Activated T-cell treated with anti-CD3 and anti-CD28 coated beads, Interleukin-2, amount 50 U/mL, for 4 hours (primary cell): Measurements from ENCODE around the gene ST6GAL1. TPM values are rescaled to one million over a fixed set of nuclear protein-coding genes. Genes with fewer than 3 reads are reported as not detected.
"Not testable (repeated sequence)": the region's sequence is repeated elsewhere in the genome, so short reads cannot be mapped to it uniquely, and the experiment has no call there.

Experiments used
- ATAC-seq, 2 donors: fragments of 200-7000 bp; cut with Tn5 transposase; one replicate each; pipeline ENCODE4 v1.10.0; 2021
- DNase-seq: peaks from one replicate; pipeline ENCODE4 v3.0.0-alpha.2; 2020
- H3K27me3 Mint-ChIP-seq: one replicate; pipeline ENCODE4 v1.8.0; 2021; ENCODE audit warnings: low read depth, mixed read lengths
- H3K36me3 Mint-ChIP-seq: one replicate; pipeline ENCODE4 v1.8.0; 2022; ENCODE audit warnings: mixed read lengths; ENCODE audit not compliant: insufficient read depth
- H3K4me1 Mint-ChIP-seq: one replicate; pipeline ENCODE4 v1.8.0; 2021; ENCODE audit warnings: low read depth, mixed read lengths
- H3K4me3 Mint-ChIP-seq: one replicate; pipeline ENCODE4 v1.8.0; 2021; ENCODE audit warnings: mild to moderate bottlenecking, moderate library complexity, mixed read lengths
- H3K9me3 Mint-ChIP-seq: one replicate; pipeline ENCODE4 v1.8.0; 2021; ENCODE audit warnings: mixed read lengths
- total RNA-seq, 3 donors: library from RNA; stranded (reverse); gene quantifications; one replicate each; pipeline ENCODE4 v1.2.1, GENCODE V29; 2021

The ST6GAL1 gene
- total RNA-seq, 3 donors from 2014 or later, result 105 to 116 (median 112) TPM

DNA sequence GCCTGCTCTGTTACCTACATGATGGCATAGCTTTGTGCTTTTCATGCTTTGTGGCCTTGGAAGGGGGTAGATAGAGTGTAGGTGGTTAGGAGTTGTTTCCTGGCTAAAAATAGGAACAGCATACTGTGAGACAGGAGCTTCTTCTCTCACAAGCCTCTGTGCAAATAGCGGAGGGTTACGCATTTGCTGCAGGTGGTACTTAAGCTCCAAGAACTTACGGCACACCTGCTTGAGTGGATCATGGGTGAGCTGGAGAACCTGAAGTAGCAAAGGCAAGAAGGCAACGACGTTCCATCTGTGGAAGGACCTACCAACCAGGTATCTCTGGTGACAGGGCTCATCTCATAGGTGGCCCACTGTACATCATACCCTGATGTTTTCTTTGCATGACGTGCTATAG lies 66.0 kb downstream of the ST6GAL1 start:
- Mint-ChIP-seq H3K27me3 (no peaks in the 10 kb centered on the region), H3K36me3 (peaks cover 21% of the 10 kb centered on the region)

DNA sequence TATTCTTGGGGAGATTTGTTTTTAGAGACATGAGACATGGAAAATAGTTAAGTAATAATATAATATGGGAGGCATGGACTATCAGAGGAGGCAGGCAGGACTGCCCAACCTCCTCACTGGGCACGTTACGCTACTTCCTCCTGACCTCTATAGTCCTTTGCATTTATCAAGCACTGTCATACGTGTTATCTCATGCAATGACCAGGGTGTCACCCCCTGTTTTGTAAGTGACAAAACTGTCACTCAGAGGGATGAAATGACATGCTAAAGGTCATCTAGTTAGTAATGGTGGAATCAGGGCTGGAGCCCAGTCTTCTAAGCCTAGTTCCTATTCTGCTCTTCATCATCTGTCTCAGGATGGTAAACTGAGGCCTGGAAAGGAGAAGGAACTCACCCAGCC lies 66.7 kb downstream of the ST6GAL1 start:
- Mint-ChIP-seq H3K36me3 (peaks cover 17% of the 10 kb centered on the region), H3K4me1 (peaks cover 58% of the 10 kb centered on the region), H3K27me3 (no peaks in the 10 kb centered on the region), H3K9me3 (no peaks in the 10 kb centered on the region), H3K4me3 (peak overlapping the region; percentile 6)
- no peak for DNase-seq
- no peak for ATAC-seq

More for the DNA sequence above, 66.0 kb downstream of the ST6GAL1 start:
- Mint-ChIP-seq H3K4me3 (no peak overlapping the region), H3K4me1 (peaks cover 61% of the 10 kb centered on the region), H3K9me3 (no peaks in the 10 kb centered on the region)
- ATAC-seq (no peak), DNase-seq (no peak)

DNA sequence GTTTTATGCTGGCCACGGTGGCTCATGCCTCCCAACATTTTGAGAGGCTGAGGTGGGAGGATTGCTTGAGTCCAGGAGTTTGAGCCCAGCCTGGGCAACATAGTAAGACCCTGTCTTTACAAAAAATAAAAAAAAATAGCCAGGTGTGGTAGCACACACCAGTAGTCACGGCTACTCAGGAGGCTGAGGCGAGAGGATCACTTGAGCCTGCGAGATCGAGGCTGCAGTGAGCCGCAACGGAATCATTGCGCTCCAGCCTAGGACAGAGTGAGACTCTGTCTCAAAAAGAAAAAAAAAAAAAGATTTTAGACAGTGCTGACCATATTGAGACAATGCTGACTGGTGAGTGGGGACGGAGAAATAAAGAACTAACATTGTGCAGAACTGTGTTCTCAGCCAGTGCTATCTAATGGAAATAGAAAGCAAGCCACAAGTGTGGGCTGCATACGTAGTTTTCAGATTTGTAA lies 67.2 kb downstream of the ST6GAL1 start:
- H3K36me3 Mint-ChIP-seq, result peaks cover 21% of the 10 kb centered on the region
- no peak for ATAC-seq
- no peaks in the 10 kb centered on the region for H3K27me3 Mint-ChIP-seq
- H3K9me3 Mint-ChIP-seq, result no peaks in the 10 kb centered on the region
- DNase-seq, result no peak
- peak overlapping the region; percentile 6 for H3K4me3 Mint-ChIP-seq
- H3K4me1 Mint-ChIP-seq, result peaks cover 63% of the 10 kb centered on the region

DNA sequence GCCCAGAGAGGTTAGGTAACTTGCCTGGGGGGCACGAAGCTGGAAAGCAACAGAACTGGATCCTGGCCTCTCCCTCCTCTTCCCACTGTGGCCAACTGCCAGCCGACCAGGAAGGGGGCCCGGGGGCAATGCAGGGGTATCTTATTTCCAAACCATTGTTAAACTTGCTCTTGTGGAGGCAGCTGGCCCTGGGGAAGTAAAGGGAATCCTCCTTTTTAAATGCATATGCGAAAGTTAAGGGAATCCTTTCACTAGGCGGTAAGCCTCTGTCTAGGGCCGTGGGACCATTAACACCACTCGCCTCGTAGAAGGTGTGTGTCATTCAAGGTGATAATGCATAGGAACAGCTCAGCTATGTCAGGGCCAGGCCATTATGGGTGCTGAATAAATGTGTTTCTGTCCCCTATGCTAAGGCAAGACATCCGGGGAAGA lies 68.6 kb downstream of the ST6GAL1 start:
- Mint-ChIP-seq H3K27me3 (no peaks in the 10 kb centered on the region), H3K9me3 (peaks cover 4% of the 10 kb centered on the region), H3K4me1 (peaks cover 68% of the 10 kb centered on the region)

DNA sequence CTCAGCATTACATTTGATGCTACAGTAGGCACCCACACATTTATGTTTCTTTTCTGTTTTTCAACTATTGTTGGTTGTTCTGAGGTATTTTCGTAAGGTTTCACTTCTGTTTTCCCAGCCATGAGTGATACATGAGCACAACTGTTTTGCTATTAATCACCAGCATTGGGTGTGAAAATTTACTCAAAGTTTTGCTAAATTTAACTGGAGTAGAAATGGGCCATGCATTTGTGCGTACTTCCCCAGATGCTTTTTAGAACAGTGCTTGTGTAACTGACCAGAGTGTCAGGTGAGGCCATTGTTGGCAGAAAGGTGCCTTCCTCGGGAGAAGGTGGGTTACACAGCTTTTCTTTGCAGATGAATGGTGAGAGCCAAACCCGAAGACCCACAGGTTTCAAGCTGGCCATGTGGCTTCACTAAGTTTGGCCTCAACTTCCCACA lies 70.4 kb downstream of the ST6GAL1 start:
- DNase-seq (no peak), ATAC-seq (peak; percentile 88 to 92)
- H3K36me3 Mint-ChIP-seq, result peaks cover 27% of the 10 kb centered on the region
- peaks cover 10% of the 10 kb centered on the region for H3K9me3 Mint-ChIP-seq
- peak overlapping the region; percentile 14 for H3K4me3 Mint-ChIP-seq
- H3K4me1 Mint-ChIP-seq, result peaks cover 78% of the 10 kb centered on the region
- H3K27me3 Mint-ChIP-seq, result no peaks in the 10 kb centered on the region

More for the DNA sequence above, 68.6 kb downstream of the ST6GAL1 start:
- Mint-ChIP-seq H3K4me3 (no peak overlapping the region), H3K36me3 (peaks cover 18% of the 10 kb centered on the region)
- DNase-seq (no peak), ATAC-seq (no peak)

DNA sequence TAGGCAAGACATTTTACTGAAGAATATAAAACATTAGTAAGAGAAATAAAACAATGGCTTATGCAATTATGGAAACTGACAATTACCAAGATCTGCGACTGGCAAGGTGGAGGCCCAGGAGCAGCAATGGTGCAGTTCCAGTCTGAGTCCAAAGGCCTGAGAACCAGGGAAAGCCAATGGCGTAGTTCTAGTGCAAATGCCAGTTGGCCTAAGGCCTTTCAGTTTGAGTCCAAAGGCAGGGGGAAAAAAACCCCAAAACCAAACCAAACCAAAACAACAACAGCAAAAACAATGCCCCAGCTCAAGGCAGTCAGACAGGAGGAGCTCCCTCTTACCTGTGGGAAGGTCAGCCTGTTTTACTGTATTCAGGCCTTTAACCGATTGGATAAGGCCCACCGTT lies 72.6 kb downstream of the ST6GAL1 start:
- H3K36me3 Mint-ChIP-seq, result peaks cover 40% of the 10 kb centered on the region

DNA sequence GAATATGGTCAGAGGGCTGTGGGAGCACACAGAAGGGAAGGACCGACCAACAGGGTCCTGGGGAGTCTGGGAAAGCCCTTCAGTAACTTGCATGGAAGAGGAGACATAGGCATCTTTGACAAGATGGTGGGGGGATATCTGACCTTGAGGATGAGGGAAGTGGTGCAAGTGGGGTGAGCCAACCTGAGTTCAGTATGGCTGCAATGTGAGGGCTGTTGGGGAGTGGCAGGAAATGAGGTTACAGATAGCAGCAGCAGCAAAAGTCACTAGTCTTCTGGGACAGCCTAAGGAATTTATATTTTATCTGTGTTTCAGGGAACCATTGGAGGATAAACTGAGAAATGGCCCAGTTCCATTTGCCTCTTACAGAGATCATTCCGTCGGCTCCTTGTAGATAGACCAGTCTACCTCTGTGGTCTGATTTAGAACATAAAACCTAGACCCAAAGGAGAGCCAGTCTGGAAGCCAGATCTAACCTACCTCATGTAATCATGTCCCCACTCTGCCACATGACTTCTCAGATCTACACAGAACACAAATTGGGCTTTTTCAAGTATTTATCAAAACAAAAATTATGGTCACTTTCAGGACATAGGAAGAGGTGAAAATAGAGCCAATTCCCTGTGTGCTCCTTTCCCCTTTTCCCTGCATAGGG lies 75.6 kb downstream of the ST6GAL1 start:
- H3K4me3 Mint-ChIP-seq, result no peak overlapping the region
- H3K27me3 Mint-ChIP-seq, result no peaks in the 10 kb centered on the region
- DNase-seq (no peak), ATAC-seq (no peak)
- H3K36me3 Mint-ChIP-seq, result peaks cover 46% of the 10 kb centered on the region
- H3K4me1 Mint-ChIP-seq, result peaks cover 66% of the 10 kb centered on the region
- H3K9me3 Mint-ChIP-seq, result peaks cover 24% of the 10 kb centered on the region

More for the DNA sequence above, 72.6 kb downstream of the ST6GAL1 start:
- H3K4me3 Mint-ChIP-seq, result no peak overlapping the region
- DNase-seq, result no peak
- ATAC-seq, result no peak
- peaks cover 82% of the 10 kb centered on the region for H3K4me1 Mint-ChIP-seq
- H3K9me3 Mint-ChIP-seq, result peaks cover 20% of the 10 kb centered on the region
- H3K27me3 Mint-ChIP-seq, result no peaks in the 10 kb centered on the region

DNA sequence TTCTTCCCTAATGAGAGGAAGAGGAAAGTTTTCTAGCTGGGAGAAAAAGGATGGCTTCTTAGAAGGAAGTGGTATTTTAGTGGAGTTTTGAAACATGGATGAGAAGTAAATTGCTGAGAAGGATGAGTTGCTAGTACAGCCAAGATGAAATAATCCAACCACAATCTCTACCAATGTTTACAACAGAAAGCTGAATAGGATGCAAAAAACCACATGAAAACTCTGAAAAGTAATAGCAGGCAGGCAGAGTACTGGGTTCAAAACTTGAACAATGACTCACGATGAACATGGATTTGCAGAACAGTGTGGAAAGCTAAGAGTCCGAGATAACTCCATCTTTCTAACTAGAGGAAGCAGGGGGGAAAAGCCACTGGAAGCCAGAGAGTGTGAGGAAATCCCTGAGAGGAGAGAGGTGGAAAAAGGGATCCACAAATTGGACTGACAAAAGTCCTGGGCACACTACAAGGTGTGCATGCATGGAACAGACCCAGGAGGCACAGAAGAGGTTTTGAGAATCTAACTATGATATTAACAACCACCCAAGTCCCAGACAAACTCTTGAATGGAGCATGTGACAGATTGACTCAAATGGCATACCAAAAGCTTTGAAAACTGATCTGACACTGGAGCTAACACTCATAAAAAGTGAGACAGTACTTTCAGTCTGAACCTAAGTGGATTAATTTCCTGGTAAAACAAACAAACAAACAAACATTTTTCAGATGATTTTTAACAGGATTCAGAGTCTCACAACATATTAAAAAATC lies 76.7 kb downstream of the ST6GAL1 start:
- H3K36me3 Mint-ChIP-seq, result peaks cover 41% of the 10 kb centered on the region
- DNase-seq, result no peak
- H3K9me3 Mint-ChIP-seq, result peaks cover 24% of the 10 kb centered on the region
- ATAC-seq, result peak; percentile 75 to 83
- no peak overlapping the region for H3K4me3 Mint-ChIP-seq
- no peaks in the 10 kb centered on the region for H3K27me3 Mint-ChIP-seq
- H3K4me1 Mint-ChIP-seq, result peaks cover 66% of the 10 kb centered on the region

DNA sequence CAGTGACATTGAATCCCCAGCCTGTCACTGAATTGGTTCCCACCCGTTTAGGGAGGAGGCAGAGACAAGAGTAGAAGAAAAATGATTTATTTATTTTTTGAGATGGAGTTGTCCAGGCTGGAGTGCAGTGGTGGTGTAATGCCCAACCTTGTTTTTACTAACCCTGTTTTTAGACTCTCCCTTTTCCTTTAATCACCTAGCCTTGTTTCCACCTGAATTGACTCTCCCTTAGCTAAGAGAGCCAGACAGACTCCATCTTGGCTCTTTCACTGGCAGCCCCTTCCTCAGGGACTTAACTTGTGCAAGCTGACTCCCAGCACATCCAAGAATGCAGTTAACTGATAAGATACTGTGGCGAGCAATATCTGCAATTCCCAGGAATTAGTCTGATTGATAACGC lies 80.1 kb downstream of the ST6GAL1 start:
- Mint-ChIP-seq H3K4me1 (peaks cover 69% of the 10 kb centered on the region), H3K36me3 (peaks cover 32% of the 10 kb centered on the region)
- not testable (repeated sequence) for ATAC-seq

DNA sequence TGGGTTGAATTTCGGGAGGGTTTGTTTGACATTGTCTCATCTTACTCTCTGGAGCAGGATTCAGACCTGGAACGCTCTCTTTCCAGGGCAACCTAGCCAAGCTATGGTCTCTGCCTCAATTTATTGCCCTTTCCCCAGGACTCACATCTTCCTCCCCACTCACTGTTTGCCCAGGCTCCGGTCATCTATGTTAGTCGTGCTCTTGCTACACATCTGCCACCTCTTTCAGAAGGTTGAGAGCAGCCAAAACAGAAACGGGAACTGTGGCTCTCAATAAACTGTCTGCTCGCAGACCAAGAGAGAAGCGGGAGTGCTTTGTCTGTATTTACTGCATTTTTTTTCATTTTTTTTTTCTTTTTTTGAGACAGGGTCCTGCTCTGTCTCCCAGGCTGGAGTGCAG lies 81.6 kb downstream of the ST6GAL1 start:
- H3K4me1 Mint-ChIP-seq, result peaks cover 68% of the 10 kb centered on the region
- ATAC-seq (no peak), DNase-seq (no peak)
- no peaks in the 10 kb centered on the region for H3K27me3 Mint-ChIP-seq
- peaks cover 23% of the 10 kb centered on the region for H3K36me3 Mint-ChIP-seq
- H3K9me3 Mint-ChIP-seq, result peaks cover 11% of the 10 kb centered on the region
- peak overlapping the region; percentile 69 for H3K4me3 Mint-ChIP-seq

More for the DNA sequence above, 80.1 kb downstream of the ST6GAL1 start:
- H3K9me3 Mint-ChIP-seq, result peaks cover 13% of the 10 kb centered on the region
- DNase-seq, H3K27me3 Mint-ChIP-seq, H3K4me3 Mint-ChIP-seq: not testable (repeated sequence)

DNA sequence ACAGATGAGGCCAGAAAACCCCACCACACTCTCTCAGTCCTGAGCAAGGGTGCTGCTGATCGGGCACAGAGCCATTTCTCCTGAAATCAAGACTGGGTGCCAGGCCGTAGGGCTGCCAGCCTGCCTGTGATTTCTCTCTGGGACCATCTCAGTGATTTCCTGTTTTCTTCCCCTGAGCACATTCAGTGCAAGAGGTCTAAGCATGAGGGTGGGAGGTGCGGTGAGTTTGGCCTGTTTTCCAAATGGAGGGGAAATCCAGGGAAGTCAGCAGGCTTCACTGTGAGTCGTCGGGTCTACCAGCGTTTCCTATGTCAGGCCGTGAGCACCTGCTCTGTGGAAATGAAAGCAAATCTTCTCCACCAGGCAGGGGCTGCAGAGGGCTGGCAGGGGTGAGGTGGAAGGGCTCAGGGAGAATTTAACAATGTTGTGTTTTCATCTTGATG lies 82.3 kb downstream of the ST6GAL1 start:
- peaks cover 18% of the 10 kb centered on the region for H3K36me3 Mint-ChIP-seq
- H3K4me3 Mint-ChIP-seq, result peak overlapping the region; percentile 69
- H3K9me3 Mint-ChIP-seq, result peaks cover 6% of the 10 kb centered on the region
- H3K27me3 Mint-ChIP-seq, result no peaks in the 10 kb centered on the region
- DNase-seq, result peak; percentile 44
- peak; percentile 81 to 89 for ATAC-seq
- peaks cover 65% of the 10 kb centered on the region for H3K4me1 Mint-ChIP-seq

DNA sequence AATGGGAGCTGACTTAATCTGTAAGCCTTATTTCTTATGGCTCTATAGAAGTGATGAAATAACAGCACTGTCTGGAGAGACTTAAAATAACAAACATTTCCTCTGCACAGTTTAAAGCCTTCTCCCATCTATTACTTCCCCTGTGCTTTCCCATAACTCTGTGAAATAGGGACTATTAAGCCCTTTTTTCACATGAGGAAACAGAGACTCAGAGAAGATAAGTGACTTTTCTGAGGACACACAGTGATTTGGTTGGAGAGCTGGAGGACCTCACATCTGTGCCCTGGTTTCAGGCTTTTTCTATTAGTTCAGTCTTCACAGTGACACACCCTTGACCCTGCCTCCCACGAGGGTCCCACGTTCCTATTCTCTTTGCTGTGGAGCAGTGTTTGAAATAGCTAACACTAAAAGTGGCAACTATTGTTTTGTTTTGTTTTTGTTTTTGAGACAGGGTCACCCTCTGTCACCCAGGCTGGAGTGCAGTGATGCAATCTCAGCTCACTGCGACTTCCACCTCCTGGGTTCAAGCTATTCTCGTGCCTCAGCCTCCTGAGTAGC lies 82.9 kb downstream of the ST6GAL1 start:
- H3K9me3 Mint-ChIP-seq, result peaks cover under 1% of the 10 kb centered on the region
- peak overlapping the region; percentile 69 for H3K4me3 Mint-ChIP-seq
- peaks cover 61% of the 10 kb centered on the region for H3K4me1 Mint-ChIP-seq
- ATAC-seq (no peak), DNase-seq (no peak)
- H3K36me3 Mint-ChIP-seq, result peaks cover 15% of the 10 kb centered on the region
- no peaks in the 10 kb centered on the region for H3K27me3 Mint-ChIP-seq

DNA sequence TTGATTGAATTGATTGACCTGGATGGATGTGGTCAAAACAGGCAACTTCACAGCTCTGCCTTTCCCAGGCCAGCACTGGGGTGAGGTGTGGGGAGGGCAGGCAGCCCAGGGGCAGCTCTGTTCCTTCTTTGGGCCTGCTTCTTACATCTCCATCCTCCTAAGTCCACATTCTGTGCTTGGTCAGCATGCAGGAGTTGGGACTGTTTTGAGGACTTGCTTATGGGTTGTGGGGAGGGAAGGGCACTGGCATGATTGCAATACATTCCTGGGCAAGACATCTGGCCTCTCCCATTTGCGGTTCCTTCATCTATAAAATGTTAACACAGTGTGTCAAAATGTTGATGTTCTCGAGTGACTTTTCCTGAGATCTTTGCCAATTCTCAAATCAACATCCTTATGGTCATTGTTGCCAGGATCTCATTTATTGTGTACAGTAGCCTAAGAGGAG lies 84.1 kb downstream of the ST6GAL1 start:
- DNase-seq (no peak), ATAC-seq (no peak)
- Mint-ChIP-seq H3K4me1 (peaks cover 71% of the 10 kb centered on the region), H3K27me3 (no peaks in the 10 kb centered on the region), H3K36me3 (peaks cover 12% of the 10 kb centered on the region), H3K4me3 (no peak overlapping the region), H3K9me3 (no peaks in the 10 kb centered on the region)

DNA sequence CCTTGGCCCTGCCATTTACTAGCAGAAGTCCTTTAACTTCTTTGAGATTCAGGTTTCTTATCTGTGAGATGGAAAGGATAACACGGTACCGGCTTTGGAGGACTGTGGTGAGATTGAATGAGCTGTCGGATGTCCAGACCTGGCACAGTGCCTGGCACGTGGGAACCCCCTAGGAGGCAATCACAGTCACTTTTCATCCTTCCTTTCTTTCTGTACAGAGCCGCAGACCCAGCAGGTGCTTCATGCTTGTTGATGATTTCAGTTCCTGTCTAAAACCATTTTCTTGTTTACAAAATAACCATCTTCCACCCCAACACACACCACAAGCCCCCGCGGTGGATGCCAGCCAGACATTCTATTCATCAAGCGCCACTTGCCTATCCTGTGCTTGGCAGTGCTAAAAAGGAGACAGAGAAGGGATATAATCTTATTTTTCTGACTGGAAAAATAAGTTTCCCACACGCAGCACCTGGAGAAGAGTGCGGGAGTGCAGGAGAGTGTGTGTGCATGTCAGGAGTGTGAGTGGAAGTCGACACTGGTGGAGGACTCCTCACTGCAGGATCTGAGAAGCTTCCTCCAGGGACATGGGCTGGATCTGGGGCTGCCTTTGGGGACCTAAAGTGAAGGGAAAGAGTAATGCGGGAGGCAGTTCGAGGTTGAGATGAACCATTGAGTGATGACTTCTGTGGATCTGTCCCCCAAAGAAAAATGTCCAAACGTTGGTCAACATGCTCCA lies 85.7 kb downstream of the ST6GAL1 start:
- ATAC-seq, result no peak
- Mint-ChIP-seq H3K27me3 (no peaks in the 10 kb centered on the region), H3K4me3 (no peak overlapping the region), H3K4me1 (peaks cover 81% of the 10 kb centered on the region), H3K36me3 (peaks cover 12% of the 10 kb centered on the region), H3K9me3 (no peaks in the 10 kb centered on the region)
- no peak for DNase-seq
